Heart left ventricle (tissue), 16 donors: ENCODE results near the gene LPCAT4. TPM values are rescaled to one million over a fixed set of nuclear protein-coding genes. Genes with fewer than 3 reads are reported as not detected.

Source experiments
- ATAC-seq, 4 donors: fragments of 200-7000 bp; cut with Tn5 transposase; one replicate each; pipeline ENCODE4 v1.9.1; 2020 to 2022; ENCODE audit warnings: moderate library complexity in 4 of 4, mild to moderate bottlenecking in 3 of 4, moderate number of reproducible peaks in 1 of 4
- DNase-seq, 5 donors: peaks; one replicate each; pipeline ENCODE4 v3.0.0-alpha.2; 2020
- H3K27ac ChIP-seq, 12 donors: fragments of 200-600 bp; sonication (generic) in 4 of 12; one replicate each; pipeline versions ENCODE4 v1.5.0 to v1.8.0; 2016 to 2022; ENCODE audit warnings: mild to moderate bottlenecking in 2 of 12
- H3K27me3 ChIP-seq, 9 donors: fragments of 200-600 bp; sonication (generic) in 2 of 9; one replicate each; pipeline versions ENCODE4 v1.5.1 to v1.8.0; 2016 to 2022; ENCODE audit warnings: mild to moderate bottlenecking in 3 of 9
- H3K36me3 ChIP-seq, 9 donors: fragments of 200-600 bp; sonication (generic) in 2 of 9; one replicate each; pipeline versions ENCODE4 v1.5.0 to v1.8.0; 2018 to 2022; ENCODE audit warnings: mild to moderate bottlenecking in 2 of 9
- H3K4me1 ChIP-seq, 12 donors: fragments of 200-600 bp; sonication (generic) in 4 of 12; one replicate each; pipeline versions ENCODE4 v1.5.0 to v1.8.0; 2016 to 2022; ENCODE audit warnings: mild to moderate bottlenecking in 3 of 12
- H3K4me3 ChIP-seq, 12 donors: fragments of 200-600 bp; sonication (generic) in 4 of 12; one replicate each; pipeline versions ENCODE4 v1.5.0 to v1.8.0; 2017 to 2022; ENCODE audit warnings: mild to moderate bottlenecking in 9 of 12, moderate library complexity in 4 of 12
- H3K9me3 ChIP-seq, 12 donors: fragments of 200-600 bp; sonication (generic) in 4 of 12; one replicate each; pipeline versions ENCODE4 v1.5.0 to v1.8.0; 2016 to 2022; ENCODE audit warnings: mild to moderate bottlenecking in 1 of 12
- POLR2A ChIP-seq, 2 donors: fragments of 450-650 bp; IDR thresholded peaks; one replicate each; pipeline ENCODE4 v1.6.1; 2017; ENCODE audit warnings: antibody characterized with exemption in 2 of 2, mild to moderate bottlenecking in 2 of 2, moderate library complexity in 2 of 2
- WGBS, 4 donors: extraction: QIAGEN DNeasy Blood & Tissue Kit in 2 of 4; methylation state at CpG; one replicate each; pipeline versions ENCODE4 v1.1.5 to v1.1.7; 2013 to 2018; 5-methylcytosine and 5-hydroxymethylcytosine counted together
- intact Hi-C, 10 donors: fragments of 100-400 bp; cut with DNase I; formaldehyde crosslinking; loops; one replicate each; pipeline versions ENCODE4 v1.11.1 to v1.14.2; 2022
- polyA plus RNA-seq, 2 donors: library from polyadenylated mRNA; stranded (reverse); fragments of 200-250 nt; gene quantifications; one replicate each; pipeline ENCODE4 v1.2.3, GENCODE V29; 2013
- total RNA-seq, 9 donors: library from RNA; depleted of rRNA in 2 of 9; stranded (reverse); fragments of >200 nt in 2 of 9; fragmentation: NEBNext Ultra II Directional in 3 of 9; extraction: Animal tissue kit (Norgen Biotek cat#: 25700) in 3 of 9; gene quantifications; one replicate each; pipeline versions ENCODE4 v1.1.0 to v1.2.4, GENCODE V29; 2016 to 2023
- TF ChIP-seq, protein P1 (sequence below), 12 donors: fragments of 200-600 bp; sonication (generic) in 4 of 12; IDR thresholded peaks; one replicate each; pipeline versions ENCODE4 v1.5.0 to v1.8.0; 2018 to 2022; ENCODE audit warnings: antibody characterized with exemption in 12 of 12, mild to moderate bottlenecking in 5 of 12
- donor health status: ischemic (EF 13 %, LVEDD 7.1; RV severe dilation, severe dysfunction).
- donor health status: healthy with polysubstance abuse.
- donor health status: DM: no; HTN: yes; CAD: no.
- donor health status: DM: no; HTN: no; CAD: no.
- donor health status: ischemic (EF 25% LVEDD 6.9; RV normal size, moderate dysfunction).
- donor health status: ischemic (EF 25% LVEDD 5.7; RV mildly dilated, moderate dysfunction).
- donor health status: healthy.
- donor health status: DM: yes; HTN: yes; CAD: no.
- donor health status: ischemic (EF 35%, LVEDD 5.7; RV mildly dilated, moderate dysfunction).
- donor health status: nonischemic (EF 11% LVEDD 7.7; RV severe dilation, severe dysfunction).
- donor health status: DM: yes; HTN: yes; CAD: no.
- donor health status: PGD.
- donor health status: ischemic (EF 29% LVEDD 5.4; RV normal size, mild dysfunction).
- donor health status: nonischemic (EF 23%, LVEDD 6.1; RV moderate dilation, normal function).

LPCAT4 gene
- total and polyA plus RNA-seq, 11 donors = 9.8 to 80.0 (median 44.8) TPM

DNA sequence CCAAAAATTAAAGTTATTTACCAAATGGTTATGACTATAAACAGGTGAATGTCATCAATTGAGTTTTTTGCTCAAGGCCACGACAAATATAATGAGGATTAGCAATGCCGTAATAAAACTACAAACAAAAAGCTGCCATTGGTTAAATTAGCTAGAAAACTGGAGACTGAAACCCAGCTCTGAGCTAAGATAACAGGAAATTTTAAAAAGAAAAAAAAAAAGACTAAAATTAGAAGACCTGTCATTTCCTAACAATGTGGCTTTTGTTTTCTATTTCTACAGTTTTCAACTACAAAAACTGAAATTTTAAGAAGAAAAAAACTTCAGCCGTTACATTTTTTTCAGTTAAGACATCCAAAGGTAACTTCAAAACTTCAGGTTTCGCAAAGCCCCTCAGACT, 39.1 kb downstream of the LPCAT4 start:
- 69 to 72% (median 71%) methylated on average over 4 of the region's 4 CpGs for WGBS, 4 donors
- Histone ChIP-seq H3K4me1 (peaks cover 0 to 35% (median 1%) of the 10 kb centered on the region in 12 donors), H3K4me3 (no peak overlapping the region), H3K36me3 (peaks cover 0 to 10% (median 0%) of the 10 kb centered on the region in 9 donors), H3K27ac (peak overlapping the region in 2 of 12 donors; percentile 10 to 47), H3K27me3 (no peaks in the 10 kb centered on the region), H3K9me3 (no peaks in the 10 kb centered on the region)
- TF ChIP-seq, protein P1, sequence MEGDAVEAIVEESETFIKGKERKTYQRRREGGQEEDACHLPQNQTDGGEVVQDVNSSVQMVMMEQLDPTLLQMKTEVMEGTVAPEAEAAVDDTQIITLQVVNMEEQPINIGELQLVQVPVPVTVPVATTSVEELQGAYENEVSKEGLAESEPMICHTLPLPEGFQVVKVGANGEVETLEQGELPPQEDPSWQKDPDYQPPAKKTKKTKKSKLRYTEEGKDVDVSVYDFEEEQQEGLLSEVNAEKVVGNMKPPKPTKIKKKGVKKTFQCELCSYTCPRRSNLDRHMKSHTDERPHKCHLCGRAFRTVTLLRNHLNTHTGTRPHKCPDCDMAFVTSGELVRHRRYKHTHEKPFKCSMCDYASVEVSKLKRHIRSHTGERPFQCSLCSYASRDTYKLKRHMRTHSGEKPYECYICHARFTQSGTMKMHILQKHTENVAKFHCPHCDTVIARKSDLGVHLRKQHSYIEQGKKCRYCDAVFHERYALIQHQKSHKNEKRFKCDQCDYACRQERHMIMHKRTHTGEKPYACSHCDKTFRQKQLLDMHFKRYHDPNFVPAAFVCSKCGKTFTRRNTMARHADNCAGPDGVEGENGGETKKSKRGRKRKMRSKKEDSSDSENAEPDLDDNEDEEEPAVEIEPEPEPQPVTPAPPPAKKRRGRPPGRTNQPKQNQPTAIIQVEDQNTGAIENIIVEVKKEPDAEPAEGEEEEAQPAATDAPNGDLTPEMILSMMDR (IDR thresholded peaks at IDR 0.05) = no peak
- no peak for TF ChIP-seq POLR2A (IDR thresholded peaks at IDR 0.05)
- intact Hi-C loops = loop anchor here in 1 of 10 donors (10.0 kb wide), 1 partner anchor 53 kb away; no protein-coding TSS in a partner anchor
- no peak for DNase-seq
- ATAC-seq = no peak

DNA sequence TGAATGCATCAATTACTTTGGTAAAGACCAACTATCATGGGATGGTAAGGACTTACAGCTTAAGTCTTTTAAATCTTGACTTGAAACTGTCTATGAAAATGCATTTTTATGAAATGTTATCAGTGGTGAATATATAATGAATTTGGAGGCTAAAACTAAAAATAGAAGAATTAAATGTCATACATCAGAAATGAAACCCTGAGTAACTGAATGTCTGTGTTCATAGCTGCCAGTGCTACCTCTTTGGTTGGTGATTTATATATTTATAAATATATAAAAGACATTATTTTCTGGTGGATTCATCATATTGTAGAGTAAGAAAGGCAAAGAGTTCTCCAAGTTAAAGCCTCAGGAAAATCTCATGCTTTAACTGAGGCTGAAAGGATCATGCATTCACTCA, 41.6 kb downstream of the LPCAT4 start:
- intact Hi-C loops = loop anchor here in 1 of 10 donors (10.0 kb wide), 1 partner anchor 51 kb away; no protein-coding TSS in a partner anchor
- Histone ChIP-seq H3K36me3 (no peaks in the 10 kb centered on the region), H3K4me1 (peaks cover 0 to 19% (median 1%) of the 10 kb centered on the region in 12 donors), H3K9me3 (no peaks in the 10 kb centered on the region), H3K4me3 (no peak overlapping the region), H3K27me3 (no peaks in the 10 kb centered on the region), H3K27ac (no peak overlapping the region)
- TF ChIP-seq, protein P1 (IDR thresholded peaks at IDR 0.05) = no peak
- no peak for TF ChIP-seq POLR2A (IDR thresholded peaks at IDR 0.05)
- ATAC-seq (no peak), DNase-seq (no peak)

DNA sequence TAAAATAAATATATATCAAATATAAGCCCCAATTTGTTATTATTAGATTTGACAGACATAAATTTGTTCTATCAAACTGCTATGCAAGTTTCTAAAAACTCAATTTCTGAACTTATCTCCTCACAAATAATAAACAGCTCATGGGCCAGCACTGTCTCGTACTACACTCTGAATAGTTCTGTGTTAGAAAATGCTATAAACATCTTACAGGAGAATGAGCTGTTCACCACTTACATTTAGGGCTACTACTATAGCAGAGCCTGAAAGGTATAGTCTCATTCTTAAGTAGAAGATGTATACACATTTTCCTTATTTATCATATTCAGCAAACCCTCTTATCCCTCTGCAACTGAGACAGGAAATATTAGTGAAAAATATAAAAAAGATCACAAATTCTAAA, 42.1 kb downstream of the LPCAT4 start:
- no peaks in the 10 kb centered on the region for H3K27me3 ChIP-seq
- WGBS, 4 donors = 66 to 89% (median 85%) methylated on average over 1 of the region's 1 CpG
- no peak for TF ChIP-seq POLR2A (IDR thresholded peaks at IDR 0.05)
- TF ChIP-seq, protein P1 (IDR thresholded peaks at IDR 0.05) = no peak
- H3K4me3 ChIP-seq = no peak overlapping the region
- H3K36me3 ChIP-seq = no peaks in the 10 kb centered on the region
- ATAC-seq = no peak
- no peaks in the 10 kb centered on the region for H3K9me3 ChIP-seq
- H3K4me1 ChIP-seq = peaks cover 0 to 19% (median 1%) of the 10 kb centered on the region in 12 donors
- no peak for DNase-seq
- intact Hi-C loops = loop anchor here in 1 of 10 donors (10.0 kb wide), 1 partner anchor 50 kb away; no protein-coding TSS in a partner anchor
- no peak overlapping the region for H3K27ac ChIP-seq

DNA sequence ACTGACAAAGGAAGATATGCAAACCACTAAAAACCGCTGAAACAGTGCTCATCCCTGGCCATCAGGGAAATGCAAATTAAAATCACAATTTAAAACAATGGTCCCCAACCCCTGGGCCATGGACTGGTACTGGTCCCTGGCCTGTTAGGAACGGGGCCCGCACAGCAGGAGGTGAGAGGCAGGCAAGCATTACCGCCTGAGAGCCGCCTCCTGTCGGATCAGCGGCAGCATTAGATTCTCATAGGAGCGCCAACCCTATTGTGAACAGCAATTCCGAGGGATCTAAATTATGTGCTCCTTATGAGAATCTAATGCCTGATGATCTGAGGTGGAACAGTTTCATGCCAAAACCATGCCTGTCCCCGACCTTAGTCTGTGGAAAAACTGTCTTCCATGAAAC, 43.8 kb downstream of the LPCAT4 start:
- TF ChIP-seq, protein P1 (IDR thresholded peaks at IDR 0.05) = no peak
- TF ChIP-seq POLR2A (IDR thresholded peaks at IDR 0.05) = no peak
- no peak for DNase-seq
- ATAC-seq = no peak
- H3K36me3 ChIP-seq = no peaks in the 10 kb centered on the region
- no peaks in the 10 kb centered on the region for H3K9me3 ChIP-seq
- H3K27me3 ChIP-seq = no peaks in the 10 kb centered on the region
- WGBS, 4 donors = 94 to 98% (median 98%) methylated on average over 10 of the region's 10 CpGs
- H3K4me1 ChIP-seq = peaks cover 0 to 20% (median 1%) of the 10 kb centered on the region in 12 donors
- H3K27ac ChIP-seq = no peak overlapping the region
- intact Hi-C loops = loop anchor here in 1 of 10 donors (10.0 kb wide), 1 partner anchor 48 kb away; no protein-coding TSS in a partner anchor
- H3K4me3 ChIP-seq = no peak overlapping the region
